Activated CD4-positive, alpha-beta T cell treated with anti-CD3 and anti-CD28 coated beads, Interleukin-2, amount 10 ng/mL, durations not matched to agents 24 days and 14 days (primary cell): Measurements from ENCODE around the gene PCDHB16. TPM values are rescaled to one million over a fixed set of nuclear protein-coding genes. Genes with fewer than 3 reads are reported as not detected.

Experiments
- DNase-seq: peaks from one replicate; pipeline ENCODE4 v3.0.0; 2022
- H3K27ac Mint-ChIP-seq: one replicate; pipeline ENCODE4 v1.8.0; 2022; ENCODE audit warnings: mild to moderate bottlenecking, mixed read lengths
- H3K27me3 Mint-ChIP-seq: one replicate; pipeline ENCODE4 v1.8.0; 2022; ENCODE audit warnings: mixed read lengths
- H3K36me3 Mint-ChIP-seq: one replicate; pipeline ENCODE4 v1.8.0; 2022; ENCODE audit warnings: low read depth, mild to moderate bottlenecking, mixed read lengths
- H3K4me1 Mint-ChIP-seq: one replicate; pipeline ENCODE4 v1.8.0; 2021; ENCODE audit warnings: mixed read lengths
- H3K4me3 Mint-ChIP-seq: one replicate; pipeline ENCODE4 v1.8.0; 2022; ENCODE audit warnings: mild to moderate bottlenecking, moderate library complexity, mixed read lengths
- H3K9me3 Mint-ChIP-seq: one replicate; pipeline ENCODE4 v1.8.0; 2021; ENCODE audit warnings: mixed read lengths
- intact Hi-C: fragments of 100-400 bp; cut with micrococcal nuclease; formaldehyde crosslinking; loops from one replicate; pipeline ENCODE4 v1.15.1; 2023
- total RNA-seq: library from RNA; stranded (reverse); gene quantifications from 2 replicates; pipeline ENCODE4 v1.2.3, GENCODE V29; 2022

Gene PCDHB16
- total RNA-seq, 1 donor from 2014 or later, result not detected

DNA sequence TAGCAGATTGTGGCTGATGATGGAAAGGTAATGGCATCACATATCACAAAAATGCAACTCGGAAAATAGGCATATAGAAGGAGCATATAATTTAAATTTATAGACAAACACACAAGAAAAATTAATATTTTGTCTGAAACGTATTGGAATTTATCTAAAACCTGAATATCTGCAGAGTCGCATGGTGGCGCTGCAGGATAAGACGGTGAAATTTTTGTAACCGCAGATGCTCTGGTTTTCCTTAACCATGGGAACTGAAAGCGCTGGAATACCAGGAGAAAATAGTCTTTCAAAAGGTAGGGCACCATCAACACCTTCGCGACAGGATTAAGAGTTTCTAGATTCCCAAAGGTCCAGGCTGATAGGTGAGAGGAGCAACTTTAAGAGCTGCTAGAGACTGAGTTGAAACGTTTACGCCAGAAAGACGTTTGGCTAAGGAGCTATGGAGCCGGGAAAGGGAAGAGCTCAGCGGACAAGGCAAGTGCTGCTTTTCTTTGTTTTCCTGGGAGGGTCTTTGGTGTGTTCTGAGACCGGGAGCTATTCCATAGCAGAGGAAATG is 52.0 kb downstream of the PCDHB16 start:
- Mint-ChIP-seq H3K27me3 (peaks cover 3% of the 10 kb centered on the region), H3K4me1 (no peaks in the 10 kb centered on the region), H3K4me3 (no peak overlapping the region), H3K27ac (no peak overlapping the region), H3K36me3 (no peaks in the 10 kb centered on the region), H3K9me3 (peaks cover 14% of the 10 kb centered on the region)
- intact Hi-C loops, result no loop called here
- DNase-seq, result no peak

Other genes with a start within 250 kb of the PCDHB16 start
- gene PCDHAC2, start 215.9 kb upstream of the PCDHB16 start, total RNA-seq, result not detected in 2 replicates
- not detected in 2 replicates for gene PCDHB1, start 131.0 kb upstream of the PCDHB16 start, total RNA-seq
- gene PCDHB2, start 87.8 kb upstream of the PCDHB16 start, total RNA-seq, result 0.19 TPM in 1 of 2 replicates, not detected in the other
- not detected in 2 replicates for gene PCDHB3, start 81.9 kb upstream of the PCDHB16 start, total RNA-seq
- not detected in 2 replicates for gene PCDHB4, start 60.6 kb upstream of the PCDHB16 start, total RNA-seq
- gene PCDHB5, start 47.2 kb upstream of the PCDHB16 start, total RNA-seq, result not detected in 2 replicates
- not detected in 2 replicates for gene PCDHB6, start 32.3 kb upstream of the PCDHB16 start, total RNA-seq
- gene PCDHB7, start 9.7 kb upstream of the PCDHB16 start, total RNA-seq, result not detected in 2 replicates
- not detected in 2 replicates for gene PCDHB8, start 4.6 kb upstream of the PCDHB16 start, total RNA-seq
- not detected in 2 replicates for gene PCDHB9, start 4.8 kb downstream of the PCDHB16 start, total RNA-seq
- not detected in 2 replicates for gene PCDHB10, start 10.0 kb downstream of the PCDHB16 start, total RNA-seq
- gene PCDHB11, start 17.2 kb downstream of the PCDHB16 start, total RNA-seq, result not detected in 2 replicates
- gene PCDHB12, start 26.3 kb downstream of the PCDHB16 start, total RNA-seq, result not detected in 2 replicates
- gene PCDHB13, start 31.5 kb downstream of the PCDHB16 start, total RNA-seq, result 0.05 TPM in 1 of 2 replicates, not detected in the other
- not detected in 2 replicates for gene PCDHB14, start 41.0 kb downstream of the PCDHB16 start, total RNA-seq
- not detected in 2 replicates for gene PCDHB15, start 63.0 kb downstream of the PCDHB16 start, total RNA-seq
- 0.14 and 0.23 TPM in 2 replicates for gene SLC25A2, start 121.7 kb downstream of the PCDHB16 start, total RNA-seq
- gene TAF7, start 138.4 kb downstream of the PCDHB16 start, total RNA-seq, result 71.5 and 75.0 TPM in 2 replicates
- 0.07 and 0.09 TPM in 2 replicates for gene PCDHGA1, start 148.1 kb downstream of the PCDHB16 start, total RNA-seq
- 0.07 and 0.12 TPM in 2 replicates for gene PCDHGA2, start 156.4 kb downstream of the PCDHB16 start, total RNA-seq
- 0.14 and 0.19 TPM in 2 replicates for gene PCDHGA3, start 161.4 kb downstream of the PCDHB16 start, total RNA-seq
- 0.14 and 0.19 TPM in 2 replicates for gene PCDHGB1, start 167.7 kb downstream of the PCDHB16 start, total RNA-seq
- gene PCDHGA4, start 172.6 kb downstream of the PCDHB16 start, total RNA-seq, result 0.33 and 0.37 TPM in 2 replicates
- gene PCDHGB2, start 177.6 kb downstream of the PCDHB16 start, total RNA-seq, result 0.63 and 0.97 TPM in 2 replicates
- 0.19 and 0.51 TPM in 2 replicates for gene PCDHGA5, start 181.8 kb downstream of the PCDHB16 start, total RNA-seq
- 0.40 and 0.49 TPM in 2 replicates for gene PCDHGB3, start 187.9 kb downstream of the PCDHB16 start, total RNA-seq
- gene PCDHGA6, start 191.5 kb downstream of the PCDHB16 start, total RNA-seq, result 0.31 and 0.54 TPM in 2 replicates
- 0.05 and 0.23 TPM in 2 replicates for gene PCDHGA7, start 200.4 kb downstream of the PCDHB16 start, total RNA-seq
- gene PCDHGB4, start 205.3 kb downstream of the PCDHB16 start, total RNA-seq, result 0.21 TPM in 2 replicates
- 0.02 and 0.09 TPM in 2 replicates for gene PCDHGA8, start 210.2 kb downstream of the PCDHB16 start, total RNA-seq
- 0.43 and 0.47 TPM in 2 replicates for gene PCDHGB5, start 215.6 kb downstream of the PCDHB16 start, total RNA-seq
- 0.33 and 0.44 TPM in 2 replicates for gene PCDHGA9, start 220.4 kb downstream of the PCDHB16 start, total RNA-seq
- gene PCDHGB6, start 225.6 kb downstream of the PCDHB16 start, total RNA-seq, result 0.09 and 0.14 TPM in 2 replicates
- 0.07 and 0.21 TPM in 2 replicates for gene PCDHGA10, start 230.6 kb downstream of the PCDHB16 start, total RNA-seq
- 0.12 and 0.17 TPM in 2 replicates for gene PCDHGB7, start 235.3 kb downstream of the PCDHB16 start, total RNA-seq
- 0.23 and 0.31 TPM in 2 replicates for gene PCDHGA11, start 238.7 kb downstream of the PCDHB16 start, total RNA-seq
- 0.12 and 0.16 TPM in 2 replicates for gene PCDHGA12, start 248.1 kb downstream of the PCDHB16 start, total RNA-seq